ENCODE measurements around the gene GRID1. TPM values are rescaled to one million over a fixed set of nuclear protein-coding genes. Genes with fewer than 3 reads are reported as not detected.

The GRID1 gene
- total RNA-seq, 2 donors from 2014 or later: 0.27 to 0.85 TPM

- Histone ChIP-seq H3K27me3 (replicated peaks; ENCODE audit: insufficient read depth) (no peaks in the 10 kb centered on the region), H3K27ac (no peak overlapping the region), H3K4me1 (ENCODE audit: control insufficient read depth in 1 of 2, low read depth in 2 of 2) (no peaks in the 10 kb centered on the region), H3K4me3 (no peak overlapping the region), H3K36me3 (no peaks in the 10 kb centered on the region), H3K9me3 (no peaks in the 10 kb centered on the region)
- no peak for ATAC-seq (ENCODE audit: insufficient number of reproducible peaks, low FRiP score, low read depth)
- DNase-seq (ENCODE audit: low spot score): no peak
- TF ChIP-seq CTCF (IDR thresholded peaks at IDR 0.05): no peak
Measured at GRCh38 chr10:85927952-85928665, 438.5 kb downstream of the GRID1 start.

GRCh38 chr10:85926986-85927385 lies 439.6 kb downstream of the GRID1 start:
- DNase-seq (ENCODE audit: low spot score) (no peak), ATAC-seq (ENCODE audit: insufficient number of reproducible peaks, low FRiP score, low read depth) (no peak)
- Histone ChIP-seq H3K4me3 (no peak overlapping the region), H3K4me1 (ENCODE audit: control insufficient read depth in 1 of 2, low read depth in 2 of 2) (peaks cover 0 to 4% of the 10 kb centered on the region in 2 donors), H3K36me3 (no peaks in the 10 kb centered on the region), H3K27me3 (replicated peaks; ENCODE audit: insufficient read depth) (no peaks in the 10 kb centered on the region), H3K27ac (no peak overlapping the region), H3K9me3 (no peaks in the 10 kb centered on the region)
- TF ChIP-seq CTCF (IDR thresholded peaks at IDR 0.05): no peak

- Histone ChIP-seq H3K27ac (no peak overlapping the region), H3K36me3 (no peaks in the 10 kb centered on the region), H3K27me3 (replicated peaks; ENCODE audit: insufficient read depth) (no peaks in the 10 kb centered on the region), H3K4me1 (ENCODE audit: control insufficient read depth in 1 of 2, low read depth in 2 of 2) (peaks cover 0 to 4% of the 10 kb centered on the region in 2 donors), H3K4me3 (no peak overlapping the region), H3K9me3 (no peaks in the 10 kb centered on the region)
- DNase-seq (ENCODE audit: low spot score): no peak
- no peak for ATAC-seq (ENCODE audit: insufficient number of reproducible peaks, low FRiP score, low read depth)
- TF ChIP-seq CTCF (IDR thresholded peaks at IDR 0.05): no peak
Measured at GRCh38 chr10:85926136-85926535, 440.5 kb downstream of the GRID1 start.

GRCh38 chr10:85925201-85925750 lies 441.3 kb downstream of the GRID1 start:
- Histone ChIP-seq H3K4me1 (ENCODE audit: control insufficient read depth in 1 of 2, low read depth in 2 of 2) (peaks cover 0 to 4% of the 10 kb centered on the region in 2 donors), H3K27me3 (replicated peaks; ENCODE audit: insufficient read depth) (no peaks in the 10 kb centered on the region), H3K36me3 (no peaks in the 10 kb centered on the region), H3K27ac (no peak overlapping the region), H3K9me3 (no peaks in the 10 kb centered on the region), H3K4me3 (no peak overlapping the region)
- DNase-seq (ENCODE audit: low spot score): no peak
- ATAC-seq (ENCODE audit: insufficient number of reproducible peaks, low FRiP score, low read depth): no peak
- TF ChIP-seq CTCF (IDR thresholded peaks at IDR 0.05): no peak

- no peak for ATAC-seq (ENCODE audit: insufficient number of reproducible peaks, low FRiP score, low read depth)
- Histone ChIP-seq H3K27ac (no peak overlapping the region), H3K4me1 (ENCODE audit: control insufficient read depth in 1 of 2, low read depth in 2 of 2) (peaks cover 0 to 8% of the 10 kb centered on the region in 2 donors), H3K36me3 (no peaks in the 10 kb centered on the region), H3K4me3 (no peak overlapping the region), H3K9me3 (no peaks in the 10 kb centered on the region), H3K27me3 (replicated peaks; ENCODE audit: insufficient read depth) (no peaks in the 10 kb centered on the region)
- no peak for DNase-seq (ENCODE audit: low spot score)
- TF ChIP-seq CTCF (IDR thresholded peaks at IDR 0.05): no peak
Measured at GRCh38 chr10:85924382-85925102, 442.1 kb downstream of the GRID1 start.
